Stimulated activated CD8-positive, alpha-beta memory T cell treated with anti-CD3 and anti-CD28 coated beads, Interleukin-4, amount 100 ng/mL, for 48 hours (primary cell): ENCODE results near the gene NXPH3.
"Not testable (repeated sequence)": the region's sequence is repeated elsewhere in the genome, so short reads cannot be mapped to it uniquely, and the experiment has no call there.

Source experiments
- DNase-seq: peaks from one replicate; pipeline ENCODE4 v3.0.0-alpha.2; 2020

The NXPH3 gene

DNA sequence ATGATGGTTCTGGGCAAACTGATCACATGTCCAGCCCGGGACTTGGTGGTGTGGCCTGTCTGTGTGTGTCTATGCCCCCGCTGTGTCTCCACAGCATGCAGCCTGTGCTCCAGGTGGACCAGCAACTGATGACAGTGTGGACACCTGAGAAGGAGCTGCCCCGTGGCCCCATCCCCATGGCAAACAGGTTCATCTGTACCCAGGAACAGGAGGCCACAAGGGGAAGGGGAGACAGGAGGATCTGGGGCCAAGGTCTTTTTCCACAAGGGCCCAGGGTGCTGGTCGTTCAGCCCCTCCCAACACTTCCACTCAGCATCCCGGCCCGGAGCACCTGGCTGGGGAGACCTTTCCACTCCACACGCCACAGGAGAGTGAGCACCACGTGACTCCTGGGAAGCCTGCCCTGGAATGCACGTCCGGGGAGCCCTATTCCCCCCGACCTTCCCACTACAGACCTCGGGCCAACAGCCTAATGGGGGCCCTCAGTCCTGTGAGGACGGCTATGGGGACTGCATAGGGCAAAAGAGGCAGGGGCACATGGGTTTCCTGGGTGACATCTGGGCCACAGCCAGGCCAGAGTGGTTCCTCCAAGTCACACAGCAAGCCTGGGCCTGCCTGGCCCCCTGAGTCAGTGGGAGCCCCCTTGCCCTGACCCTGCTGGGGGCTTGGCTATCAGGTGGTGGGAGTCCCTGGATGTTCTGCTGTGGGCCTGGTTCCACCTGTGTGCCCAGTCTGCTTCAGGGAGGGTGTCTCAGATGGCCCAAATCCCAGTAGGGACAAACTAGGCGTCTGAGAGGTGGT lies 20.8 kb upstream of the NXPH3 start:
- no peak for DNase-seq

DNA sequence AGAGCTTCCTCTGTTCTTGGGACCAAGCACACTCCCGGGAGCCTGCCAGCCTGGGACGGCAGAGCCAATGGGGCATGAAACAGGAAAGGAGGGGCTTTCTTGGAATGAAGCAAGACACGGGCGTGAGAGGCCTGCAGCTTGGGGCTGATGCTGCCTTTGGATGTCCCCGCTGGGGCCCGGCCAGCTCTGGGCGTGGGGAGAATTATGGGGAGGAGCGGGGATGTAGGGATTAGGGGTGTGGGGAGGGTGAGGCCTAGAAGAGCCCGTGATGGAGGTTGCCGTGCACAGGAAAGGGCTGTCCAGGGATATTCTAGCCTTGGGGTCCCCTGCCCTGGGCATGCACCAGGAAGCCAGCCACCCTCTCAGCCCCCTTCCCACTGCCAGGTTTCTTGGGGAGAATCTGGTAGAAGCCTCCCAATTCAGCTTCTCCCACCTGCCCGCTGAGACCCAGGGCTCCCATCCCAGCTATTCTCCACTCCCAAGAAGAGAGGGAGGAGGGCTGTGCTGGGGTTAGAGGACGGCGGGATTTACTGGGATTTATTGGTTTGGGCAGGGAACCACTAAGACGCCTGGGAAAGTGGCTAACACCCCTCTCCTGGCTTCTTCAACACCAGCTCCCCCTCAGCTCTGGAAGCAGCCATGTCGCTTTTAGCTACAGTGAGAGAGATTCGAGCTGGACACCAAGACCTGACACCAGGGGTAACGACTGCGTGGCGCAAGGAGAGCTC lies 20.0 kb upstream of the NXPH3 start:
- DNase-seq, result no peak

DNA sequence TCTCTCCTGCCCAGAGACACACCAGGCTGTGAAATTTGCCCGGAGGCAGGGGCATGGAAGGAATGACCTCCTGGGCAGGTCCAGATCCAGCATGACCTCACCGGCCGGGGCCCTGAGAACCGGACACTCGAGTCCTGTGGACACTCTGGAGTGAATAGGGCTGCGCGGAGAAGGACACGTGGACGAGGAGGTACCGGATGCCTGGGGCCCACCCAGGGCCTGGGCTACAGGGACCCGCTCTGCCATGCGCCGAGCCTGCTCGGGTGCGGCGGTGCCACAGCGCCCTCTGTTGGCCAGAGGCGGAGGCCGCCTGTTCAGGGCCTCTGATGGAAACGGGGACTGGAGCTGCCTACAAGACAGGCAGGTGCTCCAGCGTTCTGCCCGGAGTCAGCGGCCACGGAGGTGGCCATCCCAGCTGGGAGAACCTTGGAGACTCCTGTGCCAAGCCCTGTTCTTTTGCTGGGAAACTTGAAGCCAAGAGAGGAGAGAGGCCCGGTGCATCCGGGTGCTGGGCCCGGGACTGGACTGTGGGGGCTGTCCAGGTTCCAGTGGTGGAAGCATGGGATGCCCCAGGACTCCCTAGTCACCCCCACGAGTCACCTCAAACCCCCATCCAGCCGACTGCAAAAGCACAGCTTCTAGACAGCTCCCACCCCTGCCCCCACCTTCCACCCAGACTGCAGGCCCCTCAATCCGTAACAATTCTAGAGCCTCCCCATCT lies 19.3 kb upstream of the NXPH3 start:
- peak; percentile 94 for DNase-seq

DNA sequence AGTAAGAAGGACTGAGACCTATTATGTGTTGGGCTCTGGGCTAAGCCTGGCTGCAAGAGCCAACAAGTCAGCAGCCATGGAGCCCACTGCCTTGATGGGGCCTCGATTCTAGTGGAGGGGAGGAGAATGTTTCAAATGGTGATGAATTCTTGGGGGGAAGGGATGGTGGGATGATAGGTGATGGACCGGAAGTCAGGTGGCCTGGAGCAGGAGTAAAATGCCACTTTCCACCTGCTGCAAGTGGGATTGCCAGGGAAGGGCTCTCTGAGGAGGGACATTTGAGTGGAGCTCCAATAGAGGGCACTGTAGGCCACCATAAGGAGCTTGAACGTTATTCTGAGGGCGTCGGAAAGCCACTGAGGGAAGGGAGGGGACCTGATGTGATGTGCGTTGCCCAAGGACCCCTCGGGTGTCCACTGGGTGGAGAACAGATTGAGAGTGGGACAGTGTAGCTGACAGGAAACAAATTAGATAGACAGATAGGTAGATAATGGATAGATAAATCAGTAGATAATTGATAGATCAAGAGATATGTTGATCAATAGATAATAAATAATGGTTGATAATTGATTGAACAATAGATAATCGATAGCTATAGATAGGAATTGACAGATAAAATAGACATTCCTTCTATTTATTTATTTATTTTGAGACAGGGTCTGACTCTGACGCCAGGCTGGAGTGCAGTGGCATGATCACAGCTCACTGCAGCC lies 18.2 kb upstream of the NXPH3 start:
- DNase-seq, result peak; percentile 58

DNA sequence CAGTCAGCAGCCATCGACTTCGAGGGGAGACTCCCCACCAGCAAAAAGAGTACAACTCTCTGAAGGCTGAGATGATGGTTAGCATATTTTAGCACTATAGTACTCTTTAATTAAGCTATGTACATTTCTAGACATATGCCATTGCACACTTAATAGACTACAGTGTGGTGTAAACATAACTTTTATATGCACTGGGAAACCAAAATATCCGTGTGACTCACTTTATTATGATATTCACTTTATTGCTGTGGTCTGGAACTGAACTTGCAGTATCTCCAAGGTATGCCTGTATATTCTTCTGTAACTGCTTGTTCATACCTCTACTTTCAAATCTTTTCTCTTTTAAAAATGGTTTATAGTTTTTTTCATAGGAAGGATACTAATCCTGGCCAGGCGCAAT lies 11.0 kb upstream of the NXPH3 start:
- no peak for DNase-seq

DNA sequence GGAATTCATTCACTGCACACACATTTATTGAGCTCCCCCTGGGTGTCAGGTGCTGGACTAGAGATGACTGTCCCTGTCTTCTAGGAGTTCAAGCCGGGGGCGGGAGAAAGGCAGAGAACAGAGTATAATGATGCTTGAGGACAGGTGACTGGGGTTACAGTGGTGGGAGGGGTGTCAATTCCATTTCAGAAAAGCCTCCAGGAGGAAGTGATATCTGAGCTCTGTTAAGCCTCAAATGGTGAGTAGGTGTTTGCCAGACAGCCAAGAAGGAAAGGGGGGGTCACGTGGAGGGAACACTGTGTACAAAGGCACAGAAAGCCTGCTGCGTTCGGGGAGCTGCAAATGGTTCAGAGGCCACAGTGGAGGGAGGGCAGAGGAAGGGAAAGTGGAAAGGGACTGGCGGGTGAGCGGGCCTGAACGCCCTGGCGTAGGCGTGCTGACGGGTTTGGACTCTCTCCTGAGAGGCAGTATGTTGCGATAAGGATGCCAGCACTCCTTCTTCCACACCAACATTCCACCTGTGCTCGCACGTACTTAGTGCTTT lies 9.7 kb upstream of the NXPH3 start:
- DNase-seq, result peak; percentile 53

DNA sequence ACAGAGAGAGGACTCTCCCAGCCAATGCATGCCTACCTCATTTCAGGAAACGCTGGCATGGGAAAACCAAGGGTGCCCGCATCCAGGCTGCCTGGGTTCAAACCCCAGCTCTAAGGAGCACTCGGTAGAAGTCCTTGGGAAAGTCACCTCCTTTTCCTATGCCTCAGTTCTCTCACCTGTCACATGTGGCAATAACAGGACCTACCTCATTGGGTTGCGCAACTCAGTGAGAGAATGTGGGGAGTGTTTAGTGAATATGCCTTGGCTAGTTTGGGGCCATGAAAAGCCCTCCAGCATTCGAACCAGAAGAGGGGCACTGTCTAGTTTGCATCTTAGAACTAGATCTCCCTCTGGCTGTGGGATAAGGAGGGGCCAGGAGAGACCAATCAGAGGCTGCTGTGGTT lies 9.0 kb upstream of the NXPH3 start:
- DNase-seq, result no peak

DNA sequence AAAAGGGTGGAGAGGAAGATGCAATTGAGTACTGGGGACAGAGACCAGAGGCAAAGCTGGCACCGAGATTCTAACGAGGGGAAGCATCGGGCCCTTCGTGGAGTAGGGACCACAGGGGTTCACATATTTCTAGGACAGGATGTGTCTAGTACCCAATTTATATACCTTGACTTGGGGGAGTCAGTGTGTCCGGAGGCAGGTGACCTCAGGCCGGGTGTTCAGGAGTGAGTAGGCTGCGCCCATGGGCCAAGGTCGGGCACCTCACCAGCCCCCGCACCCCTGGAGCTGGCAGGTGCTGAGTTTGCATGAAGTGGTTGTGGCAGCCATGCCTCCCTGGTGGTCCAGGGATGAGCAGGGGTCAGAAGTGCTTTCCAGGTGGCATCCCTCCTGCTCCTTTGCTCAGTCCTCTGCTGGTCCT lies 8.6 kb upstream of the NXPH3 start:
- DNase-seq, result no peak

DNA sequence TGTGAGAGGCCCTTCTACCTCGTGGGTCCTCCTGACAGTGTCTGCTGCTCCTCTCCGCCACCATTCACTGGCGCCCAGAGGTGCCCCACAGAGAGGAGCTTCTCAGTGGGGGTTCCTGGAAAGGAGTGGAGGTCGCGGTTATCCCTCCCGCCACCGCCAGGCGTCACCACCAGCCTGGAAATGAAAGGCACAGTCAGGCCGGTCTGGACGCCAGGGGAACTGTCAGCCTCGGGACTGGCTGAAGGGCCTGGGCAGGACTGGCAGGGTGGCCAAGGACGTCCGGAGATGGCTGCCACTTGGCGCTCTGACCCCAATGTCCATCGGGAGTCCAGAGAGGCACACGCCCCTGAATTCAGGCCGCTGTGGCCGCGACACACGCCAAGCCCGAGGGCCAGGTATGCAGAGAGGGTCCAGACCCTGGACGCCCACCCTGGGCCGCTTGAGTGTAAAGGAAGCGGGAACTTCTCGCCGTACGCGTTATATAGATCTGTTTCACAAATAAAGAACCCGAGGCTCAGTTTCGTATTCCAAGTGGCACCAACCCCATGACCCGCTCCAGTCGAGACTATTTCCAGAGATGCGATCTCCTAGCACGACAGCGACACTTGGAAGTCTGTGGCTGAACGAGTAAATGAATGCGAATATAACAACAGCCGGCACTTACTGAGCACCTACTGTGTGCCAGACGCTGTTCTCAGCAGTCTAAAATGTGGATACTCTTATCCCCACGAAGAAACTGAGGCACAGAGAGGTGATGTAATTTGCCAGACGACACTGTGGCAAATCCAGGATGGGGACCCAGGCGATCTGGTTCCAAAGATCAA lies 7.6 kb upstream of the NXPH3 start:
- DNase-seq, result peak; percentile 95

DNA sequence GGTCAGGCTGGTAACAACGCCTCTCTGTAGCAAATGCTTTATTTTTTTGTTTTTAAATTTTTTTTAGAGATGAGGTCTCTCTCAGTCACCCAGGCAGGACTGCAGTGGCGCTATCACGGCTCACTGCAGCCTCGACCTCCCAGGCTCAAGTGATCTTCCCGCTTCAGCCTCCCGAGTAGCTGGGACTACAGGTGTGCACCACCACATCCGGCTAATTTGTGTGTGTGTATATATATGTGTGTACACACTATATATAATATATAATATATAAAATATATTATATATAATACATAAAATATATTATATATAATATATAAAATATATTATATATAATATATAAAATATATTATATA lies 7.0 kb upstream of the NXPH3 start:
- DNase-seq, result not testable (repeated sequence)

DNA sequence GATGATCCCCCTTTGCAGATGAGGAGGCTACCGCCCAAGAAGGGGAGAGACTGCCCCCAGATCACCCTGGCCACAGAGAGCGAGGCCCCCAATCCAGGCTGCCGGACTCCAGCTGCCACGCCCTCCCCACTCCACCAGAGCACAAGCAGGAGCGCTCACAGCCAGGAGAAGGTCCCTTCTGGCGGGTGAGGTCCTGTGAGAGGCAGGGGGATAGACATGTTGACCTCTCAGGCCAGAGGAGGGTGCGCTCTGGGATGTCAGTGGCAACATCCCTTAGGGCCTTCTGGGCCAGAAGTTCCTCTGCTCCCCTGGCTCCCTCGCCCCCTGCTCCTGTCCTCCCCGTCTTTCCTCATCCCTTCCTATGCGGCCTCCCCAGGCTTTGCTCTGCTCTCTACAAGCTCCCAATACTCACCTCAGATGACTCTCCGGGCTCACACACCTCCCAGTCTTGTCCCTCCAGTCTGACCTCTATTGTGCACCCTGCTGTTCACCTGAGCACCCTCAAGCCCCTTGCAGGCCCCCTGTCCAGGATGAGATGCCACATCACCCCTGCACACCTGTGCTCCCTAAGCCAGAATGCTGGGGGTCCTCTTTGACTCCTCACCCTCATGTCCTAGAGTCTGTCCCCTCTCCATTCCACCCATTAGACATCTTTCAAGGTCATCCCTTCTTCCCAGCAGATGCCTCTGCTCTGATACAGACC lies 5.0 kb upstream of the NXPH3 start:
- no peak for DNase-seq

DNA sequence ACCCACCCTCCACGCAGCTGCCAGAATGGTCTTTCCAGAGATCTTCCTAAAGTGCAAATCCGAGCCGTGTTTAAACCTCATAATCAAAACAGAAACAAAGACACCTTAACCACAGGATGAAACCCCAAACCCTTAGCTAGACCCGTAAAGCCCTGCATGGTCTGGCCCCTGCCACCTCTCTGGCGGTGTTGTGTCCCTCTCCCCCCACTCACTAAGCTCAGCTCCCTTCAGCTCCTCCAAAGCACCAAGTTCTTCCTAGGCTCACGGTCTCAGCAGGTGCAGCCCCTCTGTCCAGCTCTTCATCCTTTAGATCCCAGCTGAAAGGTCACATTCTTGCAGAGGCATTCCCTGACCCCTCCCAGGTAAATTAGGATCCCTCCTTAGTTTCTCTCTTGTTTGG lies 4.4 kb upstream of the NXPH3 start:
- DNase-seq, result no peak

DNA sequence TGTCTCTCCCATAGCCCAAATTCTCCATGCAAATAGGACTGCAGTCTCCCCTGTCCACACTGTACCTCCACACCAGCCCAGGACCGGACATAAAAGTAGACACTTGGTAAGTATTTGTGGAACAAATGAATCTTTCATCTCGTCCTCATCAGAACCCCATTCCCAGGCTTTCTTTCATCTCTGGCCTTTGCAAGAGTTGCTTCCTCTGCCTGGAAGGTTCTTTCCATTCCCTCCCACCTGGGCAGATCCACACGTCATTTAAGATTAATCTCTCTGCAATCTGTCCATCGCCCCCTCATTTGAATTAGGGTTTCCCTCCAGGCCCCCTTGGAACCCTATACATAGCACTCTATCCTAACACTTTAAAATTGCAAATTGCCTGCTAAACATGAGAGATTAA lies 3.9 kb upstream of the NXPH3 start:
- DNase-seq, result no peak

DNA sequence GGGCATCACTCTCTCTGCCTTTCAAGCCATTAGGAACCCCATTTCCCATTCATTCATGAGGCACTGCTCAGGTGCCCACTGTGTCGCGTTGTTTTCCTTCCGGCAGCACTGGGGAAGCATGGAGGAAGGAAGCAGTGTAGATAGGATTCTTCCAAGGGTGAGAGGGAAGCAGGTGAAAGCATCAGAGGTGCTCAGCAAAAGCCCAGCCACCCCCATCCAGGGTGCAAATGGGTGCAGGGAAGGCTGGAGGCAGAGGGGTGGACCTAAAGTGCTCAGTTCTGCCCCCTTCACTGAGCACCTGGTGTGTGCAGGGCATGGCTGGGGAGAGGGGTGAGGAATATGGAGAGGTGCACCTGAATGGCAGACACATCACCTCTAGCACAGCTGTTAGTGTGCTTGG lies 3.4 kb upstream of the NXPH3 start:
- DNase-seq, result no peak

DNA sequence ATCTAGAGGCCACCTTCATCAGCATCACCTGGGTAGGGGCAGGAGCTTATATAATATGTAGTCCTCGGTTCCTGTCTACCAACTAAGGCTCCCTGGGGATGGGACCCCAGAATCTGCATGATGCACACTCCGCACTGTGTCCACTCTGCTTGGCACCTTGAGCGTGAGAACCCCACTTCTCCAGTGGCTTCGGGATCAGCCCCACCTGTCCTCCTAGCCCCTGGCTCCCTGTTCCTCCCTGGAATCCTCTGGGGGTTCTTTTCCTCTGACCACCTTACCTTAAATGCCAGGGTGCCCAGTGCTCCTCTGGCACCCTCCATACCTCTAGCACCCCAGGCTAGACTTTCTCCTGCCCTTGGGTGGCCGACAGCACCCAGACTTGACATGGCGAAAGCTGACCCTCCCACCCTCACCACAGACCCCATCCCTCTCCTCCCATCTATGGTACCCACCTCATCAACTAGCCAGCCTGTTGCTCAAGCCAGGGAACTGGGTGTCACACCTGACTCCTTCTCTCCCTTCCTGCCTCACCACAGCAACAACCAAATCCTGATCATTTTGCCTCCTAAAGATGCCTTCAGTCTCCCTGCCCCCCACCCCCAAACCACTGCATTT lies 2.8 kb upstream of the NXPH3 start:
- no peak for DNase-seq

DNA sequence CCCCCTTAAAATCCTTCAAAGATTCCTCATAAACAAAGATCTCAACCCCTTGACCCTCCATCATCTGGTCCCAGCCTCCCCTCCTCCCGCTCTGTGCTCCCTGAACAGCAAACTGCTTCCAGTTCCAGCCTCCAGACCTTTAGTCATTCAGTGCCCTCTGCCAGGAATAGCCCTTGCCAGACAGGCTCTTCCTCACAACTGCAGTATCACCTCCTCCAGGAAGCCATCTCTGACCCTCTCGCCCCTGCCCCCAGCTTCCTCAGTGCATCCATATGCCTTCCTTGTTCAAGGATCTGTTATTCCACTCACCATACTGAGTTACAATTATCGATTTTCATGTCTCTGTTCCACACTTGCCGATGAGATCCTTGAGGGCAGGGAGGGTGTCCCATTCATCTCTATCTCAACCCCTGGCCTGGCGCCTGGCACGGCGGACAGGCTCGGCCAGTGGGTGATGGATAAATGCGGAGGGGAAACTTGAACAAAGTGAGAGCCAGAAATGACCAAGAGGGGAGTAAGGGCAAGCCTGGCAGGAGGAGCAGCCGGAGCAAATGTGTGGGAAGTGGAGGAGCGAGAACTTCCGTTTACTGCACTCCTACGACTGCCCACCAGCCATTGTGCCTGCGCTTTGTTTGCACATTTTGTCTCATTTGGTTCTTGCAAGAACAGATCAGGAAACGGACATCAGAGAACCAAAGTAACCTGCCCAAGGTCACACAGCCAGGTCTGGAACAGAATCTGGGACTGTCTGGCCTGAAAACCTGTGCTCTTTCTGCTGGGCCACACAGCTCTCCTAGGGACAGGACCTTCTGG lies 2.0 kb upstream of the NXPH3 start:
- no peak for DNase-seq

DNA sequence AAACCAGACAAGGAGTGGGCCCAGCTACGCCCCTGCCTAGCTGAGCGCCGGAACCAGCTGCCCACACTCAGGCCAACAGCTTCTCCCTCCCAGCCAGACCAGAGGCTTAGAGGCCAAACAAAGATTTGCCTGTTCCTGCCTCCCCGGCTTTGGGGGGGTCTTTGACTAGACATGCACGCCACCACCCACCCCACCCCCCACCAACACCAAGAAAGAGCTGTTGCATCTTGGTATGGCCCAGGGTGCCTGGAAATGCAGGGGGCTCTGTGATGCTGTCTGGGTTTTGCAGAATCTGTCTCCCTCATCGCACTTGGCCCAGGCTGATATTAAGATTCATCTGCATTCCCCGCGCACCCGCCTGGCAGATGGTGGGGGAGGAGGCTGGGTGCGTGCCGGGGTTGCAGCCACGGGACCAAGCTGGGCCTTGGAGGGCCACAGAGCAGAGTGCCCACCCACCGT lies 1.3 kb upstream of the NXPH3 start:
- no peak for DNase-seq

DNA sequence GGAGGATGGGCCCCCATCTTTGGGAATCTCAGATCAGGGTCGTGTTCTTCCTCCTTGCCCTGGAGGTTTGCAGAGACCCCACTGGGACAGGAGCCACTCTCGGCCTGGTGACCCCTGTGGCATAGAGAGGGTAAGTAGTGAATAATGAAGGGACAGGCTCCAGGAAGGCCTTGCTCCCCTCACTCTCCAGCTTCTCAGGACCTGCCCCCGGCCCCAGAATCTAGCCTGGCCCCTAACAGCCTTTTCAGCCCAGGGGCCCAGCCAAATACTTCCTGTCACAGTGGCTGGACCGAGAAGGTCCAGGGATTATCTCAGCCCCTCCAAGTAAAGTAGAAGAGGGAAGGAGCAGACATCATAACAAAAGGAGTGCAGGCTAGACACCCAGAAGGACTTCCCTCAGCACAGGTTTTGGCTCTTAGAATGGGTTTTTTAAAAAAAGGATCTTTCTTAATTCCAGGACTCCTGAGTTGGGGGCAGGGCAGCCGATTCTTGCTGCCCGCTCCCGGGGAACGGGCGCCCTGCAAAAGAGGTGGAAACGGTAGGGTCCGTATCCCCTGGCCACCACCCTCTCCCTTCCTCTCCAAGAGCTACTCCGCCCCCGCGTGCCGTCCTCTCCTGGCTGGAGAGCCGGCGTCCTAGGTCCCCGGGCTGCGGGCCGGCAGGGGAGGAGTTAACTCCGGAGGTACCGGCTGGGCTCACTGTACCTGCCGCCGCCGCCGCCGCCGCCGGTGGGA lies 559 bp upstream of the NXPH3 start:
- DNase-seq, result no peak
